Activated T-cell treated with anti-CD3 and anti-CD28 coated beads for 1 hour (primary cell): ENCODE results near the gene AGBL1.

ENCODE experiments used
- DNase-seq: peaks from one replicate; pipeline ENCODE4 v3.0.0-alpha.2; 2020; ENCODE audit warnings: low read depth

The AGBL1 gene

GRCh38 chr15:86322629-86323028 lies 243.0 kb downstream of the AGBL1 start:
- no peak for DNase-seq

DNA sequence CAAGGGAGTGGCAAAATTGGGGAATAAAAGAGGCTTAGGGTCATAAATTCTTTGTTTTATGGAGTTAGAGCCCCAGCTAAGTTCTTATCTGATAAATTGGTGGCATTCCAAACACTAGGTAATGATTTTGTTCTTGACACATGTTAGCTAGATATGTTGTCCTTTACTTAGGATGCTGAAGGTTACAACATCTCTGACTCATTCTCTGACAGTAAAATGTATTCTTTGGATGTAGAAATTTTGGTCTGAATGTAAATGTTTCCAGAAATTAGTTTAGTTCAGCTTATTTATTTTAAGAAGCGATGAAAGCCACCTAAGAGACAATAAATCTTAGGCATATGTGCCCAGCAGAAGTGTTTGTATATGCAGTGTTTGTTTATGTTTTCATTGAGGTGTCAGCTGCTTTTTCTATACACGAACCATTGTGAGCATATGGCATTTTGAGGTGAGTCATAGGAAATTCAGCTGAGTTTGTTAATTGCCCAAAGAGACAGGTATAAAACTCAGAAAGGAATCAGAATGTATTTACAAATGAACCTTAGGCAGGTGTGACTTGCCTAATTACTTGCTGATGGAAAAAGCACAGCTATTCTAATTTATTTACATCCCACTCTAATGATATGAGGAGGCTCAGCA lies 247.7 kb downstream of the AGBL1 start:
- no peak for DNase-seq

DNA sequence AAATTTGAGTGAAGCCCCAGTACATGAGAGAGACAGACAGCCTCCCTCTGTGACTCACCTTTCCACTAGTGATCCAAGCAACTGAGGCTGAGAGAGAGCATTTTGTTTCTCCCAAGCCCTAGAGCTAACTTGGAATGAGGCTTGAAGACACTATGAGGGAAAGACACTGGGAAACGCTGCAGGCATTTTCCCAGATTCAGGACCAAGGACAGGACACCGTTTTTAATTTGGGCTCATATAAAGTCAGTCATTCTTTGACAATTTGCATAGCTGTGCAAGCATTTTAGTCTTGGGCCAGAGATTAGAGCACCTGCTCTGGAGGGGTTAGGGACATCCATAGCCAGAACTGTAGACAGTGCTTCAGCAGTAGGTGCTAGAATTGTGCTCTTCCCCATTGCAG lies 249.0 kb downstream of the AGBL1 start:
- DNase-seq, result no peak

- no peak for DNase-seq
Observed at GRCh38 chr15:86329311-86330013, 249.8 kb downstream of the AGBL1 start.

DNA sequence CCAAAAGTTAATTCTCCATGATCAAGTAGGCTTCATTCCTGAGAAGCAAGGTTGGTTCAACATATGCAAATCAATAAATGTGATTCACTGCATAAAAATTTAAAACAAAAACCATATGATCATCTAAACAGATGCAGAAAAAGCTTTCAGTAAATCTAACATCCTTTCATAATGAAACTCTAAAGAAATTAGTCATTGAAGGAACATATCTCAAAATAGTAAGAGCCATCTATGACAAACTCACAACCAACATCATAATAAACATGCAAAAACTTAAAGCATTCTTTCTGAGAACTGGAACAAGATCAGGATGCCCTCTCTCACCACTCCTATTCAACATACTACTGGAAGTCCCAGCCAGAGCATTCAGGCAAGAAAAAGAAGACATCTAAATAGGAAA lies 254.1 kb downstream of the AGBL1 start:
- no peak for DNase-seq

DNA sequence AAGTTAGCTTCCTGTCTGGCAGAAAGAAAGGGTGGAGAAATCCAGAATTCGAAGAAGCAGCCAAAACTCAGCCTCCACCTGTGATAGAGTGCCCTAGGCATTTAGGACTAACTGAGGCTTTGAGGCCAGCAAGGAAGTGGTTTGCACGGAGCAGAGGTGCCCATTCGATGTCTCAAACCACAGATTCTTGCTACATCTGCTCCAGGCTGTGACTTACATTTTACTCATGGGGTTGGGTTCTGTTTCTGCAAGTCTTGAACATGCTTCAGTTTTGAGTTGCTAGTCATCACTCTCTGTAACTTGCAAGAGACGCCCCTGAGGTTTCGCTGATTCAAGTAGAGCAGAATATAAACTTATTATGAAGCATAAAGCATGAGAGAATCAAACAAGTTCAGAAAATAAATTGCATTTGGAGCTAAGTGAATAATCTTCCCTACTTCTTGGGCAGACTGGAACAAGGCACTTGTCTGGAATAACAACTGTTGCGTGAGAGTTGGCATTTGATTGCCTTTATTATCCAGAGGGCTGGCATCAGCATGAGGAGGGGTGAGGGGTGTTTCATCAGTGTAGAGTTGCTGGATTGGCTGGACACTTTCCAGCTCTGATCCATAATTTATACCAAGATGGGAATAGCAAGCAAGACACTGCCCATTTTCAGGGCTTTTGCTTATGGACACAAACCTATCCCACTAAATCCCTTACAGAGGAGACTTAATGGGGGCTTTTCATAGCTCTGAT lies 256.5 kb downstream of the AGBL1 start:
- DNase-seq, result no peak

- no peak for DNase-seq
Observed at GRCh38 chr15:86337071-86337470, 257.4 kb downstream of the AGBL1 start.

- DNase-seq, result no peak
Observed at GRCh38 chr15:86347245-86347644, 267.6 kb downstream of the AGBL1 start.

DNA sequence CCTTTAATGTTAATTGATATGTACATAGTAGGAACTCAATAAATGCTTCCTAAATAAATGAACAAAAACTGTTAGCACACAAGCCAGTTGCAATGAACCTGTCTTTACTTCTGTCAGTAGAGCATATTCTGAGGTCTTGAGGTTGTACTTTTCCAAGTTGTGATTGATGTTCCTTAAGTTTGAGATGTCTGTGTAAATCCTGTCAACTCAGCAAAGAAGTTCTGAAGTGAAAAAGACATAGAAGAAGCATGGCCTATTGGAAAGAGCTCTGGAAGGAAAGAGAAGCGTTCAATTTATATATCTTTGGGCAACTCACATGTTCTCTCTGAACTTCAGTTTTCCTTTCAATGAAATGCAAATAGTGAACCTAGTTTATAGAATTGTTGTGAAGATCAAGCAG lies 269.9 kb downstream of the AGBL1 start:
- no peak for DNase-seq

GRCh38 chr15:86353213-86353612 lies 273.5 kb downstream of the AGBL1 start:
- DNase-seq, result no peak

- DNase-seq, result no peak
Observed at GRCh38 chr15:86355361-86355760, 275.7 kb downstream of the AGBL1 start.

DNA sequence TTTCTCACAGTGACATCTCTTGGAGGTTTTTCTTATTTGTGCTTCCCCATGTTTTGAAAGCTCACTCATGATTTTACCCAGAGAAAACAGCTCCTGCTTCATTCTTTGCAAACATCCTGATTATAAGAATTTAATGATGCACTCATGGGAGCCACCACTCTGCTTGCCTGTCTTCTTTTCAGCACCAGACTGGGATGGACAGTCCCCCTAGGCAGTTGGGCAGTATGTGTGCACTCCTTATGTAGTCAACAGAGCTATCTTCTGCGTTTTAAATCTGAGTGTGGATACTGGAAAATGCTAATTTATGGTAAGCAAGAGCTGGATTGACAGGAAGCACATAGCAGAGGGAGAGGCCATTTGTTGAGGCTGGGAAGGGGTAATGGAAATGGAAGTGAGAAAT lies 276.1 kb downstream of the AGBL1 start:
- DNase-seq, result no peak

DNA sequence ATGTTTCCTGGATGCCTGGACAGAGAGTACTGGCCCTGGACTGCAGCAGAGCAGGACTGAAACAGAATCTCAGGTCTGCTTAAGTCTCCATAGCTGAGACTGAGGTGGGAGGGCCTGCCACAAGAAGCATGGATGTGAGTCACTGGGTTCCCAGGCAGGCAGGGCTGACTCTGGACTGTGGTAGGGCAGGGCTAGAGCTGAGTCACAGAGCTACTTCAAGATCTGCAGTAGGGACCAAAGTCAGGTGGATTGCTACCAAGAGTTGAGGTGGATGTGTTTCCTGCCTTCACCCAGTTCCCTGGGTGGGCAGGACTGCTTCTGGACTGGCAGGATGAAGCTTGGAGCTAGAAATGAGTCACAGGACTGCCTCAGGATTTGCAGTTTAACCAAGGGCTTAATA lies 282.9 kb downstream of the AGBL1 start:
- DNase-seq, result no peak

- no peak for DNase-seq
Observed at GRCh38 chr15:86373147-86373546, 293.5 kb downstream of the AGBL1 start.

GRCh38 chr15:86375733-86376280 lies 296.1 kb downstream of the AGBL1 start:
- no peak for DNase-seq

GRCh38 chr15:86377914-86378313 lies 298.2 kb downstream of the AGBL1 start:
- DNase-seq, result no peak

DNA sequence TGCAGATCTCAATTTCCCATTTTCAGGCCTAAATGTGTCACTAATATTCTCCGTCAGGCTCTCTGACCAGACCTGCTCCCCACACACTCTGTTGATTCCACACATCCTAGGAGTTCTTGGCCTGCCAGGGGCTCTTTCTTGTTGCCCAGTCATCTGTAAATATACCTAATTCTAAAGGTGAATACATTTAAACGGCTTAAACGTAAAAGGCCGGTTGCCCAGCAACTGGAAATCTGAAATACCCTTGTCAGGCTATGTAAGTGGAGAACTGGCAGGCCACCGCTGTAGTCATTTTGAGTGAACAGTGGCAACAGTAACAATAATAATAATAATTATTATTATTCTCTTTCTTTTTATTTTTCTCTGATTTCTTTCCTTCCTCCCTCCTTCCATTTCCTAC lies 302.7 kb downstream of the AGBL1 start:
- DNase-seq, result no peak

DNA sequence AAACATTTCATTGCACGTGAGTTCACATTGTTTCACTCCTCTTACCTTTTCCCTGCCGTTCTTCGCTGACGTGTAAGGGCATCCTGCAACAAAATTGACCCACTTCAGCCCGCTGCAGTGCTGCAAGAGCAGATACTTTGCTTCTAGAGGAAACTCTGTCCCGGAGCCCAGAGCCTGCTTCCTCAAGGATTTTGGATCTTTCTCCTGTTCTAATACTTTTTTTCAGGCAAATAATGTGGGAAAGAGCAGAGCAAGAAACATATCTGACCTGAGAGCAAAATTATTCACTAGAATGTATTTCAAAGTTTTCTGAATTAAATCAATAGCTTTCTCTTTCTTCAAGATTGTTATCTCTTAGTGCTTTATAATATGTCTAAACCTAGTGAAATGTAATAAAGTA lies 303.9 kb downstream of the AGBL1 start:
- DNase-seq, result no peak

- DNase-seq, result no peak
Observed at GRCh38 chr15:86384186-86384585, 304.5 kb downstream of the AGBL1 start.

GRCh38 chr15:86392296-86392695 lies 312.6 kb downstream of the AGBL1 start:
- no peak for DNase-seq

DNA sequence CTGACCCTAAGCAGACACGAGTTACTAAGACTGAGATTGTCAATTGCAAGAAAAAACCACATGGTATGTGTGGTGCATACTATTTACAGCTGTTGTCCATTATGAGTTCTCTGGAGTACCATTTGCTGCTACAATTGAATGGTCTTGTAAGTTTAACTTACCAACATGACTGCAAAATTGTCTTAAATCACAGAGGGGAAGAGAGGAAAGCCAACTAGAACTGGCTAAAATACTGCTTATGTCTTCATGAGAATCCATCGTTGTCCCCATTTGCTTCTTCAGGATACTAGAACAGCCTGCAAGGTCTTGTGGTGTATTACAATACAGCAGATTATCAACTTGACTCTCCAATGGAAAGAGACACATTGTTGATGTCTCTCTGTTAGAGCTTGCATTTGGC lies 313.2 kb downstream of the AGBL1 start:
- DNase-seq, result no peak

DNA sequence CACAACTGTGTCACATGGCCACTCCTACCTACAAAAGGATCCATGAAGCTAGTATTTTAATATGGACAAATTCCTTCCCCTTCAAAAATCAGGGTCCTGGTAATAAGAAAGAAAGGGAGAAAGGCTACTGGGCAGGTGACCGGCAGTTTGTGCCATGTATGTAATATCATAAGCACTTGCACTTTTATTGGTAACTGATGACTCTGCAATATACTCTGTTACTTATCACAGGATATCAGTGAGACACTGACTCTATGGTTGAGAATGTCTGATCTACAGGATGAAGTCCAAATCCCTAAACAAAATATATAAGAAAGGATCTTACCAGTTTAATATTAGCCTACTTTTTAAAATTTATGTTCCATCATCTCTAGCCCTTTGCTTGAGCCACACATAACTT lies 315.2 kb downstream of the AGBL1 start:
- no peak for DNase-seq
